ENCODE measurements around the gene CASP10.

Gene CASP10

DNA sequence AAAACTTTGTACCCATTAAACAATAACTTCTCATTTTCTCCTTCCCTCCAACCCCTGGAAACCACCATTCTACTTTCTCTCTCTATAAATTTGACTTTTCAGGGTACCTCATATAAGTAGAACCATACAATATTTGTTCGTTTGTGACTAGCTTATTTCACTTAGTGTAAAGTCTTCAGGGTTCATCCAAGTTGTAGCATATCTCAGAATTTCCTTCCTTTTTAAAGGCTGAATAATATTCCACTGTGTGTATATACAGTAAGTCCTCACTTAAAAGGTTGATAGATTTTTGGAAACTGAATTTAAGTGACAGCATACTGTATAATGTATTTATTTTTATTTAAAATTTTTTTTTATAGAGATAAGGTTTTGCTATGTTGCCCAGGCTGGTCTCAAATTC lies 13.9 kb downstream of the CASP10 start:
- no peak for ATAC-seq

DNA sequence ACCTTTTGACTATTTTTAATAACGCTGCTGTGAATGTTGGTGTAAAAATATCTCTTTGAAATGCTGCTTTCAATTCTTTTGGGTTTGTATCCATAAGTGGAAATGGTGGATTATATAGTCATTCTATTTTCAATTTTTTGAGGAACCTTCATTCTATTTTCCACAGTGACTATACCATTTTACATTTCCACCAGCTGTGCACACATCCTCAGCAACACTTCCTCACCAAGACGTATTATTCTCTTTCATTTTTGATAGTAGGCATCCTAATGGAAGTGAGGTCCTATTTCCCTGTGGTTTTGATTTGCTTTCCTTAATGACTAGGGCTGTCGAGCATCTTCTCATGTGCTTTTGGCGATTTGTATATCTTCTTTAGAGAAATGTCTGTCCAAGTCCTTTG lies 14.8 kb downstream of the CASP10 start:
- no peak for ATAC-seq

- ATAC-seq = no peak
Observed at GRCh38 chr2:201199847-201200246, 16.9 kb downstream of the CASP10 start.

GRCh38 chr2:201200345-201200744 lies 17.4 kb downstream of the CASP10 start:
- ATAC-seq = no peak

DNA sequence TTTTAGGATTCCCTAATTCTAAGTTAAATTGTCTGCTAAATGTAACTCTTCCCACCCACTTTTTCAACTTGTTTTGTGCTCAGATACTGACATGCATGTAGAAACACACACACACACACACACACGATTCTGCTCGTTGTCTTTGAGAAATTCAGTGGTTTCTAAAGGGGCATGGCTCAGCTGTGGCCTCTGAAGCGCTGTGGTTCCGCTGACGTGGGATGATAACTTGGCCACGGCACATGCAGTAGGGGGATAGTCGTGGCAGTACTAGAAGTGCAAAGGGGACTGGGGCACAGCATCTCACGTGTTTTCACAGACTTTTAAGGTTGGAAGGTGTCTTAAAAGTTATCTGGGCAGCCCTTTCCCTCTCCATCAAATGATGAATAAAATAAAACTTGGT lies 18.4 kb downstream of the CASP10 start:
- ATAC-seq = no peak

DNA sequence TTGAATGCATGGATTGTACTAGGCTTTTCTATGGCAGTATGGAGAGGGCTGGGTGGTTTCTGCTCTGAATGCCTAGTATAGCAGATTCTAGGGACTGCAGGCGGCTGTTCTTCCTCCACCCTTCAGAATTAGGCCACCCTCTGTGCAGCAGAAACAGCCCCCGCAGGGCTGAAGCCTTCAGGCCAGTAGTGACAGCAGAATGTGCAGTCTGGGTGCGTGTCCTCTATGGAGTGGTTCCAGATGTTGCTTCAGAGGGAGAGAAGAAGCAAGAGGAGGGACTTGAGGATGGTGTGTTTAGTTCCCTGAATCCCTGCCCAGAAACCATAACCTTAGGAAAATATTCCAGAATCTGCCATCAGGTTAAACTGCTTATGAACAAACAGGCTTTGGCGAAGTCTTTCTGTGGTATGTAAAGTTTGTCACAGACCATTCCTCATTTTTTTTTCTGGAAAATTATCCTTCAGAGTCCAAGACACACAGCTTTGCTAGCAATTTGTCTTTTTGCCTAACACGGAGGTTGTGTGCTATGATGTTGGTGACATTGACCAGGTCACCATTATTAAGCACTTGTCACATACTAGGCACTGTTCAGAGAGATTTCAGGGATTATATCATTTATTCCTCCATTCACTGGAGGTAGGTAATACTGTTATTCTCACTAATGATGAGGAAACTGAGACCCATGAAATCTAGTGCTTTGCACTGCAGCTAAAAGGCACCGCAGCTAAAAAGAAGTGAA lies 21.1 kb downstream of the CASP10 start:
- no peak for ATAC-seq

DNA sequence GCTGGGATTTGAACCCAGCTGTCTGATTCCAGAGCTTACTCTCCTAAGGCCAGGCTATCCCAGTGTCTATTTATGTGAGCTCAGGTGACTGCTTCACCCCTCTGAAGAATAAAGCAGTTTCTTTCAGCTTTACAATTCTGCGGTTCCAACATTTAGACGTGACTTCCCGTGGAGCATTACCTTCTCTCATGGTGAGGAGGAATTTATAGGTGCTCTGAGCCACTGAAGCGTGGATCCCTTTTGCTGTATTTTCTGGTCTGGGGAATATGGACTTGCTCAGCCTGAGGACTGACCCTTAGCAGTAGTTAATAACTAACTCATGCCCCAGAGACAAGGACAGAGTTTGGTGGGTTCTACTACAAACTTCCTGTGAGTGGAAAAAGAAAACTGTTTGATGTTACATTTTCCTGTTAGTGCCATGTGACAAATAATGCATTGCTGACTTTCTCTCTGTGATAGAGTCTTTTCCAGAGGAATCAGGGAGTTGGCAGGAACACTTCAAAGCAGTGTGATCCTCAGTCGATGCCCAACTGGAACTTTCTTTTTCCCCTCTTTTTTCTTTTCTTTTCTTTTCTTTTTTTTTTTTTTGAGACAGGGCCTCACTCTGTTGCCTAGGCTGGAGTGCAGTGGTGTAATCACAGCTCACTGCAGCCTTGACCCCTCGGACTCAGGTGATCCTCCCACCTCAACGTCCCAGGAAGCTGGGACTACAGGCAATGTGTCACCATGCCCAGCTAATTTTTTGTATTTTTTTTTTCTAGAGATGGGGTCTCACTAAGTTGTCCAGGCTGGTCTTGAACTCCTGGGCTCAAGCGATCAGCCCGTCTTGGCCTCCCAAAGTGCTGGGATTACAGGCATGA lies 21.9 kb downstream of the CASP10 start:
- no peak for ATAC-seq

DNA sequence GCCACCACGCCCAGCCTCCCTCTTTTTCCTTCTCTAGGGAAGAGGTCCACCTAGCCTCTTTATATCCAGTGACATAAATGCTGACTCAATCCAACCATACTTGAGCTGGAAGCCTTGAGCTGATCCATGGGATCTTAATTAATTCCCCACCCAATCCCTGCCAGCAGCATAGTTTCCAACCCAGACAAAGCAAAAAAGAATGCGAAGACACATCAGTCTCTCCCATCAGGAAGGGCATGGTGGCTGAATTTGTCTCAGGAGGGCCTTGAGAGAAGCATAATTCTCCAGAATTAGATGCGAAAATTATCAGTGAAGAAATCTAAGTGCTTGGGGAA lies 22.5 kb downstream of the CASP10 start:
- no peak for ATAC-seq

DNA sequence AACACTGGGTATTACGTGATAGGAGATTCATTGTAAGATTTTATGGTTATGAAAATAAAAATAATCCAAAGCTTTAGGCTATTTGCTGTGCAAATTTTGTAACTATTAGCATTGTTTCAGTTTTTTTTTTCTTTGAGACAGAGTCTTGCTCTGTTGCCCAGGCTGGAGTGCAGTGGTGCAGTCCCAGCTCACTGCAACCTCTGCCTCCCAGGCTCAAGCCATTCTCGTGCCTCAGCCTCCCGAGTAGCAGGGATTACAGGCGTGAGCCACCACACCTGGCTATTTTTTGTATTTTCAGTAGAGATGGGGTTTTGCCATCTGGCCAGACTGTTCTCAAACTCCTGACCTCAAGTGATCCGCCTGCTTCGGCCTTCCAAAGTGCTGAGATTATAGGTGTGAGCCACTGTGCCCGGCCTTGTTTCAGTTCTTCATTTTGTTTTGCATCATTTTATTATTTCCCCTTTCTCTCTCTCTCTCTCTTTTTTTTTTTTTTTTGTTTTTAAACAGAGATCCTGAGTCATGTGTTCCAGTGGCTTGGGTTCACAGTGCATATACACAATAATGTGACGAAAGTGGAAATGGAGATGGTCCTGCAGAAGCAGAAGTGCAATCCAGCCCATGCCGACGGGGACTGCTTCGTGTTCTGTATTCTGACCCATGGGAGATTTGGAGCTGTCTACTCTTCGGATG lies 25.8 kb downstream of the CASP10 start:
- ATAC-seq = peak; percentile 36 to 46

DNA sequence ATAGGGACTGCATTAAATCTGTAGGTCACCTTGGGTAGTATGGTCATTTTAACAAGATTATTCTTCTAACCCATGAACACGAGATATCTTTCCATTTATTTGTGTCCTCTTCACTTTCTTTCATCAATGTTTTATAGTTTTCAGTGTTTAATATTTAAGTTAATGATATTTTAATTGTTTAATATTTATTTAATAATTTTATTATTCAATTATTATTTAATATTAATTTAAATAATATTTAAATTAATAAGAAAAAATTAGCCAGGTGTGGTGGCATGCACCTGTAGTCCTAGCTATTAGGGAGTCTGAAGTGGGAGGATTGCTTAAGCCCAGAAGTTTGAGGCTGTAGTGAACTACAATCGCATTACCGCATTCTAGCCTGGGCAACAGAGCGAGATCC lies 33.0 kb downstream of the CASP10 start:
- ATAC-seq = no peak

DNA sequence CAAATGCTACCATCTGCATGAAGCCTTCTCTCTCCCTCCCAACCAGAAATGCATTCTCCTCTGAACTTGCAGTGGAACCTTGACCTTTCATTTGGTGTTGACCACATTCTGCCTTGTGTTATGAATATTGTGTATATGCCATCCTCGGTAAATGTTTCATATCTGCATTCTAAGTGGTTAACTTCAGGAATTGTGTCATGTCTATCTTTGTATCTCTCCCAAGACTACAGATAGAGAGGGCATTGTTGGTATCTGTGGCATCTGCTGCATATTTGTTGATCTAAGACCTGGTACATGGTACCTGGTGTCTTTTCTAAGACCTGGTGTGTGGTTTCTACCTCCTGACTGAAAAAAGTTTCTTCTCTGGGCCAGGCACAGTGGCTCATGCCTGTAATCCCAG lies 34.0 kb downstream of the CASP10 start:
- ATAC-seq = no peak

- no peak for ATAC-seq
Observed at GRCh38 chr2:201218780-201219179, 35.8 kb downstream of the CASP10 start.

- no peak for ATAC-seq
Observed at GRCh38 chr2:201219328-201220096, 36.6 kb downstream of the CASP10 start.

DNA sequence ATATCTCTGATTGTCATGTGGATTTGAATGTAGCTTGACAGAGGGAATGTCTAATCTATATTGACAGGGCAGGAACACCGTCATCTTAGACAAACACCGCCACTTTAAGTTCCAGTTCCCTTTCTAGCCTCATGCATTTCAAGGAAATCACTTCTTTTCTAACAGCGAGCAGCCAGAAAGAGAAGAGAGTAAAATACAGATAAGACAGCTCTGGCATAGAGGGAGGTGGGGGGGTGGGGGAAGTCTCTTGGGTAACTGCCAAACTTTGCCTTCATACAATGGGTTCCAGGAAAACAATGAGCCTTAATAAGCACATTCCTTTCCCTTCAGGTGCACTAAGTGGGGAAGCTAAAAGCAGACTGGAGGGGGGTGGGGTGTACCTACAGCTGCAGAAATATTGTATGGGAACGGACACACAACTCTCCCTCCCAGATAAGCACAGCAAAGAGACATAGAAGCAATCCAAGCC lies 37.2 kb downstream of the CASP10 start:
- no peak for ATAC-seq

DNA sequence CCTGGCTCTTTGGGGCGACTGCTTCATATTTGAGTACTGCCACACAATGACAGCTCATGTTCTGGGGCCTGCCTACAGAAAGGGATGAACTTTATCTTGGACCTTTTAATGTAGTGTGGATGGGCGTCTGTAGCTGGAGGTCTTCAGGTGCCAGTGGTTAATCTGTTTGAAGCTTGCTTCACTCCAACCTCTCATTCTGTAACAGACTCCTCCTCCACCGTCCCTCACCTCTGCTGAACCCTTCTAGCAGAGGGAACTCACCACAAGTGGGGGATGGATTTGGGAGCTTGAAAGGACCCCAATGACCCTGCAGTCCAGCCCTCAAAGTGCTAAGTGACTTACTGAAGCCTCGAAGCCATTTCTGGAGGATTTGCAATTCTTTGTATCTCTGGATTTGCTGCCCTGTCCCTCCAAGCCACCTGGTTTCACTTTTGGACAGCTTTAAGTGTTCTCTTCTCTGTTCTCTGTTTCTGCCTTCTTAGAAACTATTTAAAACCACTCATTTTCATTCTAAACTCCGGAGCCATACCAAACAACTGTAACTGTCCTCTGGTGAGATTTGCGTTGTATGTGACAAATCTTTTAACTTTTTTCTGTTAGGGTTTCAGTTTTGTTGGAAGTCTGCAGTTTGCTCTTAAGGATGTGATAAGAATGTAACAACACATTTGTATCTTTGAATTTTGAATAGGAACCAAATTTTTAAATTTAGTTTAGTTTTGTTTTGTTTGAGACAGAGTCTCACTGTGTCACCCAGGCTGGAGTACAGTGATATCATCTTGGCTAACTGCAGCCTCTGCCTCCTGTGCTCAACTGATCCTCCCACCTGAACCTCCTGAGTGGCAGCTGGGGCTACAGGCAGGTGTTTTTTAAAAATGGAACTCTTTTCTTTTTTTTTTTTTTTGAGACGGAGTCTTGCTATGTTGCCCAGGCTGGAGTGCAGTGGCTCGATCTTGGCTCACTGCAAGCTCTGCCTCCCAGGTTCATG lies 40.4 kb downstream of the CASP10 start:
- no peak for ATAC-seq

- ATAC-seq = no peak
Observed at GRCh38 chr2:201228271-201228911, 45.5 kb downstream of the CASP10 start.

GRCh38 chr2:201228912-201229290 lies 46.0 kb downstream of the CASP10 start:
- ATAC-seq = no peak

DNA sequence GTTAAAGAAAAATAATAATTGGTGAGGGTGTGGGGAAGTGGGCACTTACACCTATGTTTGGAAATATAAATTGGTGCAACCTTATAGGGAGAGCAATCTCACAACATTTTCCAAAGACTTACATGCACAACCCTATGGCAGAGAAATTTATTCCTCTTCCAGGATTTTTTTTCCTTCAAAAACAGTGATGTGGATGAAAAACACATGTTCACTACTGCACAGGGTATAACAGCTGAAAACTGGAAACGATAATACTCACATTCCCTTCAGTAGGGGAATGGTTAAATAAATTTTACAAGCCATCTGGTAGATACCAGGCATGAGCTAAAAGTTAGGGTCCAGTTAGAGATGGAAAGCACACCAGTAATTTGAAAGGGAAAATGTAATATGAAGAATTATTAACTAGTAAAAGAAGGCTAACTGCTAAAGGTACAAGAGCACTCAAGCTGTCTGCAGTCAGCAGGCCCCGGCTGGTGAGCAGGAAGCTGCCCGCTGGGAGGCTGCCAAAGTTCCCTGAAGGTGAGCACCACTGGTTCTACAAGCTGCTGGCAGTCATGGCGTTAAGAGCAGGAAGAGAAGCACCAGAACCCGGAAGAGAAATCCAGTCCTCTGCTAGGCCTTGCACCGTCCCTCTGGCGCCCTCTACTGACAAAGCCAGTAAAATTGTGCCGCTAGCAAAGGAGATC lies 49.0 kb downstream of the CASP10 start:
- ATAC-seq = peak; percentile 37 to 39

GRCh38 chr2:201232467-201232815 lies 49.5 kb downstream of the CASP10 start:
- ATAC-seq = no peak

- ATAC-seq = peak; percentile 94 to 95
Observed at GRCh38 chr2:201233192-201233811, 50.4 kb downstream of the CASP10 start.

Measured in activated CD4-positive, CD25-positive, alpha-beta regulatory T cell treated with anti-CD3 and anti-CD28 coated beads, Interleukin-2, amount 50 U/mL, for 24 hours (primary cell).